ENCODE results near the gene VIPAS39. TPM values are rescaled to one million over a fixed set of nuclear protein-coding genes. Genes with fewer than 3 reads are reported as not detected.

The VIPAS39 gene
- total and polyA plus RNA-seq, 2 of the 13 experiments (the other 11 are each of a cell fraction or from before 2014, with no cell fraction given), result 13.3 to 21.5 TPM

DNA sequence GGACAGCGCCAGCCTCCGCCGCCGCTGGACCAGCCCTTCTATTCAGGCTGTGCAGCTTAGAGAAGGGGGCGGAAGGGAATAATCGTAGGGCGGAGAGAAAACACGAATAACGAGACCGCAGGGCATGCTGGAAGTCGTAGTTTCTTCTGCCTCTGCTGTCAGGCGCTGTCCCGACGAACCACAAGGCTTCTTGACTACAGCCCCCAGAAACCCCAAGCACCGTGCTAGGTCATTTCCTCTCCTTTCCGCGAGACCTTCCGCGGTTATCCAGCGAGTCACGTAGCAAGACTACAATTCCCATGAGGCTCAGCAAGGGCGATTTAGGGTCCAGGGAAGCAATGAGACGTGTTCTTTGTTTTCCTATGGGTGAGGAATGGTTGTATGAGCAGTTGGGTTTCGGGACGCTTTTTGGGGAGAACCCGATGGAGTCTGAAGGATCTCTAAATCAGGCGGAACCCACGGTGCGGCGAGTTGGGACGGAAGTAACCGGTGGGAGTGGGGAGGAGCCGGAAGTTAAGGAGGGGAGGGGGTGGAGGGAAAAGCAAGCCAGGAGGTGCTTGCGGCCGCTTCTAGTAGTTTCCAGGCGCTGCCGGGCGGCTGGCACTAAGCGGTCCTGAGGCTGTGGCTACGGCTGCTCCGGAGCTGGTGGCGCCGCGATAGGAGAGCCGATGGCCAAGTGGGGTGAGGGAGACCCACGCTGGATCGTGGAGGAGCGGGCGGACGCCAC lies at the start of gene VIPAS39, which contains the start of gene AHSA1 (continued):
- TF ChIP-seq, protein P1, sequence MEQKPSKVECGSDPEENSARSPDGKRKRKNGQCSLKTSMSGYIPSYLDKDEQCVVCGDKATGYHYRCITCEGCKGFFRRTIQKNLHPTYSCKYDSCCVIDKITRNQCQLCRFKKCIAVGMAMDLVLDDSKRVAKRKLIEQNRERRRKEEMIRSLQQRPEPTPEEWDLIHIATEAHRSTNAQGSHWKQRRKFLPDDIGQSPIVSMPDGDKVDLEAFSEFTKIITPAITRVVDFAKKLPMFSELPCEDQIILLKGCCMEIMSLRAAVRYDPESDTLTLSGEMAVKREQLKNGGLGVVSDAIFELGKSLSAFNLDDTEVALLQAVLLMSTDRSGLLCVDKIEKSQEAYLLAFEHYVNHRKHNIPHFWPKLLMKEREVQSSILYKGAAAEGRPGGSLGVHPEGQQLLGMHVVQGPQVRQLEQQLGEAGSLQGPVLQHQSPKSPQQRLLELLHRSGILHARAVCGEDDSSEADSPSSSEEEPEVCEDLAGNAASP (CRISPR knock-in tag; IDR thresholded peaks at IDR 0.05; ENCODE audit: borderline replicate concordance), result 0 out of 2 replicates have a peak, but pooled peaks have one; percentile 34
- peak; percentile 90; the same call in 1 of the 2 replicates for TF ChIP-seq SNAI1 (CRISPR knock-in tag; IDR thresholded peaks at IDR 0.05; ENCODE audit: borderline replicate concordance)
- TF ChIP-seq ZFYVE20 (CRISPR knock-in tag; IDR thresholded peaks at IDR 0.05; ENCODE audit: borderline replicate concordance, low read depth), result no peak
- TF ChIP-seq ZNF678 (CRISPR knock-in tag; IDR thresholded peaks at IDR 0.05), result no peak
- TF ChIP-seq JARID2 (CRISPR knock-in tag; IDR thresholded peaks at IDR 0.05; ENCODE audit: insufficient replicate concordance), result no peak
- no peak for TF ChIP-seq ZNF20 (CRISPR knock-in tag; IDR thresholded peaks at IDR 0.05)
- TF ChIP-seq TSC22D2 (CRISPR knock-in tag; IDR thresholded peaks at IDR 0.05; ENCODE audit: borderline replicate concordance), result no peak; the same call in 1 of the 2 replicates
- peak; percentile 77 for TF ChIP-seq PHF20 (CRISPR knock-in tag; IDR thresholded peaks at IDR 0.05)
- TF ChIP-seq CEBPG (CRISPR knock-in tag; IDR thresholded peaks at IDR 0.05), result no peak
- no peak for TF ChIP-seq DZIP1 (CRISPR knock-in tag; IDR thresholded peaks at IDR 0.05)
- no peak; the same call in 1 of the 2 replicates for TF ChIP-seq FOSL2 (CRISPR knock-in tag; IDR thresholded peaks at IDR 0.05)
- TF ChIP-seq BCL3 (CRISPR knock-in tag; IDR thresholded peaks at IDR 0.05), result peak; percentile 68; the same call in 1 of the 2 replicates
- TF ChIP-seq LCORL (IDR thresholded peaks at IDR 0.05), result no peak
- TF ChIP-seq LCORL (CRISPR knock-in tag; IDR thresholded peaks at IDR 0.05), result 0 out of 2 replicates have a peak, but pooled peaks have one; percentile 36
- no peak for TF ChIP-seq KDM1A (CRISPR knock-in tag; IDR thresholded peaks at IDR 0.05)
- peak; percentile 43; the same call in 1 of the 2 replicates for TF ChIP-seq NCOR1 (IDR thresholded peaks at IDR 0.05; ENCODE audit: borderline replicate concordance, low read length)
- 0 out of 2 replicates have a peak, but pooled peaks have one; percentile 16 for TF ChIP-seq ATF2 (CRISPR knock-in tag; IDR thresholded peaks at IDR 0.05)
- no peak for TF ChIP-seq SMARCE1 (IDR thresholded peaks at IDR 0.05; ENCODE audit: borderline replicate concordance)
- TF ChIP-seq, protein P2, sequence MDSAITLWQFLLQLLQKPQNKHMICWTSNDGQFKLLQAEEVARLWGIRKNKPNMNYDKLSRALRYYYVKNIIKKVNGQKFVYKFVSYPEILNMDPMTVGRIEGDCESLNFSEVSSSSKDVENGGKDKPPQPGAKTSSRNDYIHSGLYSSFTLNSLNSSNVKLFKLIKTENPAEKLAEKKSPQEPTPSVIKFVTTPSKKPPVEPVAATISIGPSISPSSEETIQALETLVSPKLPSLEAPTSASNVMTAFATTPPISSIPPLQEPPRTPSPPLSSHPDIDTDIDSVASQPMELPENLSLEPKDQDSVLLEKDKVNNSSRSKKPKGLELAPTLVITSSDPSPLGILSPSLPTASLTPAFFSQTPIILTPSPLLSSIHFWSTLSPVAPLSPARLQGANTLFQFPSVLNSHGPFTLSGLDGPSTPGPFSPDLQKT (CRISPR knock-in tag; IDR thresholded peaks at IDR 0.05; ENCODE audit: borderline replicate concordance), result no peak
